Globus pallidus (tissue), 1 donor: ENCODE measurements around the gene P3H4.
"Not testable (repeated sequence)": the region's sequence is repeated elsewhere in the genome, so short reads cannot be mapped to it uniquely, and the experiment has no call there.

Experiments used
- DNase-seq: peaks from one replicate; pipeline ENCODE4 v3.0.0-alpha.2; 2015; ENCODE audit warnings: low spot score

Gene P3H4

GRCh38 chr17:41811549-41812380 lies at the start of gene P3H4:
Gene P3H4, minus strand, starts transcription at chr17:41811949. Its CDS starts 34 bp downstream, at chr17:41811915.
- DNase-seq, result peak; percentile 50

GRCh38 chr17:41860254-41860931 lies 48.6 kb upstream of the P3H4 start:
- no peak for DNase-seq

- not testable (repeated sequence) for DNase-seq
Observed at GRCh38 chr17:41851382-41851781, 39.6 kb upstream of the P3H4 start.

- DNase-seq, result no peak
Observed at GRCh38 chr17:41849251-41849990, 37.7 kb upstream of the P3H4 start.

- no peak for DNase-seq
Observed at GRCh38 chr17:41848788-41849187, 37.0 kb upstream of the P3H4 start.

- no peak for DNase-seq
Observed at GRCh38 chr17:41844971-41845370, 33.2 kb upstream of the P3H4 start.

- DNase-seq, result not testable (repeated sequence)
Observed at GRCh38 chr17:41840781-41841180, 29.0 kb upstream of the P3H4 start.

- not testable (repeated sequence) for DNase-seq
Observed at GRCh38 chr17:41839448-41839847, 27.7 kb upstream of the P3H4 start.

- DNase-seq, result no peak
Observed at GRCh38 chr17:41837761-41838538, 26.2 kb upstream of the P3H4 start, which contains the start of gene KLHL10. Gene KLHL10, plus strand, starts transcription at chr17:41837825. Its CDS starts 108 bp downstream, at chr17:41837933.

- DNase-seq, result no peak
Observed at GRCh38 chr17:41836550-41837196, 24.9 kb upstream of the P3H4 start.

GRCh38 chr17:41835800-41836549 lies 24.2 kb upstream of the P3H4 start, which contains the start of gene NT5C3B:
Gene NT5C3B, minus strand, starts transcription at chr17:41836232. Its CDS starts 39 bp downstream, at chr17:41836193.
- peak; percentile 46 for DNase-seq

- no peak for DNase-seq
Observed at GRCh38 chr17:41835214-41835799, 23.6 kb upstream of the P3H4 start.

GRCh38 chr17:41829961-41830360 lies 18.2 kb upstream of the P3H4 start:
- not testable (repeated sequence) for DNase-seq

GRCh38 chr17:41825175-41825845 lies 13.6 kb upstream of the P3H4 start:
- no peak for DNase-seq

- DNase-seq, result no peak
Observed at GRCh38 chr17:41824086-41824485, 12.3 kb upstream of the P3H4 start.

- DNase-seq, result no peak
Observed at GRCh38 chr17:41823580-41823979, 11.8 kb upstream of the P3H4 start.

- no peak for DNase-seq
Observed at GRCh38 chr17:41823141-41823524, 11.4 kb upstream of the P3H4 start.

- no peak for DNase-seq
Observed at GRCh38 chr17:41822216-41823140, 10.7 kb upstream of the P3H4 start.
